Activated CD4-positive, alpha-beta memory T cell treated with anti-CD3 and anti-CD28 coated beads for 36 hours (primary cell): ENCODE results near the gene KCNJ9. TPM values are rescaled to one million over a fixed set of nuclear protein-coding genes. Genes with fewer than 3 reads are reported as not detected.

ENCODE experiments used
- CTCF ChIA-PET: fragments of 350-600 bp; sonication (Branson Sonifier 250); formaldehyde crosslinking; loops from one replicate; lab custom pipeline; 2021; ENCODE audit warnings: antibody characterized with exemption, inconsistent platforms; lab: Charles Lee
- POLR2A ChIA-PET: fragments of 350-600 bp; sonication (Branson Sonifier 250); formaldehyde crosslinking; loops from one replicate; lab custom pipeline; 2021; ENCODE audit warnings: antibody characterized with exemption; lab: Charles Lee
- DNase-seq: peaks from one replicate; pipeline ENCODE4 v3.0.0-alpha.2; 2020
- H3K27ac Mint-ChIP-seq: one replicate; pipeline ENCODE4 v1.8.0; 2021; ENCODE audit warnings: mixed read lengths
- H3K27me3 Mint-ChIP-seq: one replicate; pipeline ENCODE4 v1.8.0; 2021; ENCODE audit warnings: mixed read lengths
- H3K36me3 Mint-ChIP-seq: one replicate; pipeline ENCODE4 v1.8.0; 2021; ENCODE audit warnings: mixed read lengths
- H3K4me1 Mint-ChIP-seq: one replicate; pipeline ENCODE4 v1.8.0; 2021; ENCODE audit warnings: low read depth, mixed read lengths
- H3K4me3 Mint-ChIP-seq: one replicate; pipeline ENCODE4 v1.8.0; 2021; ENCODE audit warnings: mild to moderate bottlenecking, mixed read lengths
- H3K9me3 Mint-ChIP-seq: one replicate; pipeline ENCODE4 v1.8.0; 2021; ENCODE audit warnings: mixed read lengths
- intact Hi-C: fragments of 100-400 bp; cut with micrococcal nuclease; formaldehyde crosslinking; loops from one replicate; pipeline ENCODE4 v1.15.1; 2023
- total RNA-seq, 2 experiments: library from RNA; stranded (reverse); gene quantifications; one replicate each; pipeline ENCODE4 v1.2.3, GENCODE V29; 2021

The KCNJ9 gene
- total RNA-seq, 2 experiments from 2014 or later: not detected

- DNase-seq: peak; percentile 96
- POLR2A ChIA-PET: interaction anchor here (0.7 to 1.4 kb wide), 4 partner anchors 108 to 173 kb away, joined by 3 to 4 read pairs (median 3); partner anchors contain the start of genes DCAF8 and TAGLN2
- Mint-ChIP-seq H3K4me1 (peaks cover 37% of the 10 kb centered on the region), H3K9me3 (no peaks in the 10 kb centered on the region), H3K27ac (peak within 1 kb of the TSS; percentile 76), H3K36me3 (no peaks in the 10 kb centered on the region), H3K27me3 (no peaks in the 10 kb centered on the region), H3K4me3 (peak within 1 kb of the TSS; percentile 76)
- intact Hi-C loops: loop anchor here (1.0 to 5.0 kb wide), 5 partner anchors 13 to 176 kb away; partner anchors contain the start of genes DCAF8, PEA15 and PIGM
- CTCF ChIA-PET: interaction anchor here (0.7 to 6.7 kb wide), 9 partner anchors 10 to 194 kb away, joined by 3 to 101 read pairs (median 3); partner anchors contain the start of gene KCNJ9
Measured at GRCh38 chr1:160097911-160098851, 16.8 kb downstream of the KCNJ9 start, which contains the start of gene IGSF8. Gene IGSF8, minus strand, starts transcription at chr1:160098619. Its CDS starts 147 bp downstream, at chr1:160098472.

- DNase-seq: peak; percentile 99
- intact Hi-C loops: loop anchor here (1.0 to 5.0 kb wide), 4 partner anchors 68 to 177 kb away; partner anchors contain the start of genes DCAF8, PEA15 and PIGM
- peaks cover 37% of the 10 kb centered on the region for H3K4me1 Mint-ChIP-seq
- no peaks in the 10 kb centered on the region for H3K27me3 Mint-ChIP-seq
- no peaks in the 10 kb centered on the region for H3K9me3 Mint-ChIP-seq
- CTCF ChIA-PET: interaction anchor here (1.2 to 6.7 kb wide), 6 partner anchors 9 to 193 kb away, joined by 3 to 101 read pairs (median 6); partner anchors contain the start of gene KCNJ9
- POLR2A ChIA-PET: interaction anchor here (0.7 kb wide), 1 partner anchor 174 kb away, joined by 3 read pairs; the partner anchor contains the start of gene TAGLN2
- H3K27ac Mint-ChIP-seq: peak overlapping the region; percentile 76
- H3K4me3 Mint-ChIP-seq: peak overlapping the region; percentile 69
- no peaks in the 10 kb centered on the region for H3K36me3 Mint-ChIP-seq
Measured at GRCh38 chr1:160098852-160099561, 17.7 kb downstream of the KCNJ9 start.

- CTCF ChIA-PET: interaction anchor here (1.0 to 7.2 kb wide), 12 partner anchors 11 to 277 kb away, joined by 3 to 101 read pairs (median 10); partner anchors contain the start of gene KCNJ9
- H3K9me3 Mint-ChIP-seq: no peaks in the 10 kb centered on the region
- peaks cover 37% of the 10 kb centered on the region for H3K4me1 Mint-ChIP-seq
- peak overlapping the region; percentile 76 for H3K27ac Mint-ChIP-seq
- POLR2A ChIA-PET: no interaction called here
- intact Hi-C loops: loop anchor here (2.0 to 5.0 kb wide), 5 partner anchors 93 to 191 kb away; partner anchors contain the start of genes DCAF8 and PEA15
- H3K4me3 Mint-ChIP-seq: no peak overlapping the region
- DNase-seq: no peak
- no peaks in the 10 kb centered on the region for H3K27me3 Mint-ChIP-seq
- H3K36me3 Mint-ChIP-seq: no peaks in the 10 kb centered on the region
Measured at GRCh38 chr1:160099716-160100375, 18.5 kb downstream of the KCNJ9 start.

GRCh38 chr1:160101037-160101716, 19.8 kb downstream of the KCNJ9 start:
- H3K4me3 Mint-ChIP-seq: peak overlapping the region; percentile 15
- CTCF ChIA-PET: interaction anchor here (0.6 to 7.2 kb wide), 24 partner anchors 9 to 315 kb away, joined by 3 to 77 read pairs (median 4); partner anchors contain the start of genes CASQ1, KCNJ9 and PEX19
- peaks cover 32% of the 10 kb centered on the region for H3K4me1 Mint-ChIP-seq
- DNase-seq: peak; percentile 81
- H3K36me3 Mint-ChIP-seq: no peaks in the 10 kb centered on the region
- H3K9me3 Mint-ChIP-seq: no peaks in the 10 kb centered on the region
- H3K27me3 Mint-ChIP-seq: no peaks in the 10 kb centered on the region
- intact Hi-C loops: loop anchor here (1.0 to 2.0 kb wide), 6 partner anchors 8 to 275 kb away; partner anchors contain the start of gene PEX19
- POLR2A ChIA-PET: no interaction called here
- H3K27ac Mint-ChIP-seq: peak overlapping the region; percentile 56

GRCh38 chr1:160101717-160102522, 20.6 kb downstream of the KCNJ9 start:
- POLR2A ChIA-PET: interaction anchor here (0.8 kb wide), 1 partner anchor 178 kb away, joined by 3 read pairs; no protein-coding TSS in a partner anchor

GRCh38 chr1:160103658-160104408, 22.5 kb downstream of the KCNJ9 start:
- intact Hi-C loops: no loop called here
- H3K27ac Mint-ChIP-seq: no peak overlapping the region
- no peak for DNase-seq
- ChIA-PET CTCF (interaction anchor here (1.0 to 7.2 kb wide), 7 partner anchors 9 to 273 kb away, joined by 3 to 77 read pairs (median 8); no protein-coding TSS in a partner anchor), POLR2A (no interaction called here)
- no peaks in the 10 kb centered on the region for H3K27me3 Mint-ChIP-seq
- H3K4me3 Mint-ChIP-seq: no peak overlapping the region
- no peaks in the 10 kb centered on the region for H3K9me3 Mint-ChIP-seq
- H3K36me3 Mint-ChIP-seq: no peaks in the 10 kb centered on the region
- H3K4me1 Mint-ChIP-seq: peaks cover 16% of the 10 kb centered on the region

More at GRCh38 chr1:160101717-160102522, 20.6 kb downstream of the KCNJ9 start:
- CTCF ChIA-PET: interaction anchor here (0.6 to 7.2 kb wide), 23 partner anchors 8 to 314 kb away, joined by 3 to 77 read pairs (median 4); partner anchors contain the start of genes CASQ1, KCNJ9 and PEX19
- Mint-ChIP-seq H3K9me3 (no peaks in the 10 kb centered on the region), H3K36me3 (no peaks in the 10 kb centered on the region), H3K27me3 (no peaks in the 10 kb centered on the region), H3K4me1 (peaks cover 25% of the 10 kb centered on the region), H3K4me3 (no peak overlapping the region), H3K27ac (peak overlapping the region; percentile 9)
- DNase-seq: no peak
- intact Hi-C loops: loop anchor here (1.0 to 2.0 kb wide), 6 partner anchors 7 to 274 kb away; partner anchors contain the start of gene PEX19

- DNase-seq: no peak
- peaks cover 11% of the 10 kb centered on the region for H3K4me1 Mint-ChIP-seq
- POLR2A ChIA-PET: no interaction called here
- H3K36me3 Mint-ChIP-seq: no peaks in the 10 kb centered on the region
- H3K9me3 Mint-ChIP-seq: no peaks in the 10 kb centered on the region
- no peak overlapping the region for H3K27ac Mint-ChIP-seq
- no peaks in the 10 kb centered on the region for H3K27me3 Mint-ChIP-seq
- CTCF ChIA-PET: interaction anchor here (1.4 to 7.2 kb wide), 7 partner anchors 17 to 272 kb away, joined by 3 to 77 read pairs (median 8); no protein-coding TSS in a partner anchor
- intact Hi-C loops: no loop called here
- no peak overlapping the region for H3K4me3 Mint-ChIP-seq
Measured at GRCh38 chr1:160104486-160104885, 23.1 kb downstream of the KCNJ9 start.

GRCh38 chr1:160105155-160105554, 23.8 kb downstream of the KCNJ9 start:
- no peaks in the 10 kb centered on the region for H3K36me3 Mint-ChIP-seq
- intact Hi-C loops: no loop called here
- ChIA-PET CTCF (interaction anchor here (0.9 to 7.2 kb wide), 9 partner anchors 18 to 271 kb away, joined by 3 to 70 read pairs (median 5); partner anchors contain the start of gene KCNJ9), POLR2A (no interaction called here)
- peaks cover 9% of the 10 kb centered on the region for H3K4me1 Mint-ChIP-seq
- no peak for DNase-seq
- H3K27ac Mint-ChIP-seq: no peak overlapping the region
- no peak overlapping the region for H3K4me3 Mint-ChIP-seq
- no peaks in the 10 kb centered on the region for H3K27me3 Mint-ChIP-seq
- no peaks in the 10 kb centered on the region for H3K9me3 Mint-ChIP-seq

- POLR2A ChIA-PET: no interaction called here
- DNase-seq: no peak
- intact Hi-C loops: no loop called here
- H3K27me3 Mint-ChIP-seq: peaks cover under 1% of the 10 kb centered on the region
- H3K36me3 Mint-ChIP-seq: no peaks in the 10 kb centered on the region
- no peak overlapping the region for H3K27ac Mint-ChIP-seq
- CTCF ChIA-PET: interaction anchor here (1.4 to 2.5 kb wide), 4 partner anchors 60 to 269 kb away, joined by 3 to 18 read pairs (median 10); no protein-coding TSS in a partner anchor
- no peak overlapping the region for H3K4me3 Mint-ChIP-seq
- no peaks in the 10 kb centered on the region for H3K9me3 Mint-ChIP-seq
- H3K4me1 Mint-ChIP-seq: no peaks in the 10 kb centered on the region
Measured at GRCh38 chr1:160107512-160107911, 26.2 kb downstream of the KCNJ9 start.
